GM19238 (cell line): Measurements from ENCODE around the gene SHISAL1.
"Not testable (repeated sequence)": the region's sequence is repeated elsewhere in the genome, so short reads cannot be mapped to it uniquely, and the experiment has no call there.

Experiments used
- DNase-seq: peaks from one replicate; pipeline ENCODE4 v3.0.0; 2011; ENCODE audit warnings: low spot score; ENCODE audit not compliant: insufficient read length

Gene SHISAL1

DNA sequence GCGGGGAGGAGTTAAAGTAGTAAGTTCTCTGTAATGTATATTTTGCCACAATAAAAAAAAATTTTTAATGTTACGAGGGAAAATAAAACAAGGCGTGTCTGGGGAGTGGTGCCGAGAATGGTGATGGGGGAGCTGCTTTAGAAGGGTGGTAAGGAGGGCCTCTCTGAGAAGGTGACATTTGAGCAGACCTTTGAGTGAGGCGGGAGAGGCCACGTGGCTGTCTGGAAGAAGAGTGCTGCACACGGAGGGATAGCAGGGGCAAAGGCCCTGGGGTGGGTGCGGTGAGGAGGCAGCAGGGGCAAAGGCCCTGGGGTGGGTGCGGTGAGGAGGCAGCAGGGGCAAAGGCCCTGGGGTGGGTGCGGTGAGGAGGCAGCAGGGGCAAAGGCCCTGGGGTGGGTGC is 10.4 kb downstream of the SHISAL1 start:
- DNase-seq = not testable (repeated sequence)

GRCh38 chr22:44301039-44301438 is 11.7 kb downstream of the SHISAL1 start:
- no peak for DNase-seq

DNA sequence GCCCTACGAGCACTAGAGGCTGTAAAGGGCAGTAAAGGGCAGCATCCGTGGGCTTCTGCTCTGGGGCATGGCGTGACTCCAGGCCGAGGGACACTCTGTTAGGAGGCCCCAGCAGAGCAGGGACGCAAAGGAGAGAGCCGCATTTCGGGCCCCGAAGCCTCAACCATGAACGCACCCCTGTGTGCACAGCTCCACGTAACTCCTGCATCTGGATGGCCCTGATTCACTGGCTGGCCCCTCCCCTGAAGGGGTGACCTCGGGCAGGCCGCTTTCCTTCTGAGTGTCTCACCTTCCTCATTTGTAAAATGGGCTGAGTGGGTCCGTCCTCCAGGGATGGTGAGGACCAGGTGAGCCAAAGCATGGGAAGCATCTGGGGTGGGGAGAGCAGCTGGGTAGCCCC is 13.6 kb downstream of the SHISAL1 start:
- DNase-seq = no peak

DNA sequence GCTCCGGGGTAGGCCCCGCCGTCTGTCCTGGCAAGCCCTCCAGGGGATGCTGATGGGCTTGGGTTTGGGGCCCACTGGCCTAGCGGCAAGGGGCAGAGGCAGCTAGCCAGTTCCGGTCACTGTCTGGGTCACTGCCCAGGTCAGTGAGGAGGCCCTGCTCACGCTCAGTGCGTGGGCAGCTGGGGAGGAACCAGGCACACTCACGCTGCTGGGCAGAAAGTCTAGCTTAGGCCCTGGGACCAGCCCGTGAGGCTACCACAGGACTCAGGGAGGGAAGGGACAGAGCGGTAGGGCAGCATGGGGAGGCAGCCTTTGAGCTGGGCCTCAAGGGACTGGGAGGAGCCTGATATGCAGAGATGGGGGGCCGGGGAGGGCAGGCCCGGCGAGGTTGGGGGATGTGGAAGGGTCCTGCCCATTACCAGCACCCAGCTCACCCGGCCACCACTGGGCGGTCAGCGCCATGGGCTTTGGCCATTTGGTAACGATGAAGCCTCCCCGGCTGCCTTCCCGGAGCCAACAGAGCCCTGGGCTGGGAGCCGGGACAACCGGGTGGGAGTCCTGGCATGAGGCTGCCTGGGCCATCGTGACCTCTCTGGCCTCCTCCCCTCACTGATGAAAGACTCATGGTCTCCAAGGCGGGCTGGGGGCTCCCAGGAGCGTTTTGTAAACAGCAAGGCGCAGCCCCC is 14.2 kb downstream of the SHISAL1 start:
- DNase-seq = no peak

DNA sequence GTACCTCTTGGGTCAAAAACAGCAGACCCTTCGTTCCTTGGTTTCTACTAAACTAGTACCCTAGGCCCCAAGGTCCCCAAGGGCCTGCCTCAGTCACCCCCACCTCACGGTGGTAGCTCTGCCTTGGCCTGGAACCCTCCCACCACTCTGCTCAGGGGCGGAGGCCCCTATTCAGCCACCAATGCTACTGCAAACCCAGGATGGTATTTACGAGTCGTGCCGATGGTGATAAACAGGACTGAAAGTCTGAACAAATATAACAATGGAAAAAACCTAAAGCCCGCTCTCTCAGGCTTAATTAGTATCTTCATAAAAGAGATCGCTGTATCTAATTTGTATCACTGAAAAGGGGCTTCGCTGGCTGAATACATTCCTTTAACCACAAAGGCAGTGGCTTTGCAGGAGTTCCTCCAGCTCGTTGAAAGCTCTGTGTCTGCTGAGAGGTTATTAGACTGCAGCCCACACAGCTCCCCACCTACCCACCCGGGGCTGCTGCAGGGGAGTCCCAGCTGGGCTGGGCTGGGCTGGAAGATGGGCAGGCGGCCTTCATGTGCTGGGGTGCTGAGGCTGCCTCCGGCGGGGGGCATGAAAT is 15.2 kb downstream of the SHISAL1 start:
- no peak for DNase-seq

DNA sequence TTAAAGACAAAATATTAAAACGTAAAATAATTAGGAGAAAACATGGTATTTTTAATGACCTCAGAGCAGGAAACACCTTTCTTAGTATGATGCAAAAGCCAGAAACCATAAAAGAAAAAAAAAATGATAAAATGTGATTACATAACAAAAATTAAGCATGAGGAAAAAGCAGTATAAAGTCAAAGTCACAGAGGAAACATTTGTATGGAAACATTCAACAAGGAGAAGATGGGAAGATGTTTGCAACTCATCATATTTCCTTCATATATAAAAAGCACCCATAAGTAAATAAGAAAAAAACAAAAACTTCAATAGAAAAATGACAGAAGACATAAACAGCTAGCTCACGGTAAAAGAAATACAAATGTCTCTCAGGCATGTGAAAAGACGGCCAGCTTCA is 17.3 kb downstream of the SHISAL1 start:
- no peak for DNase-seq

DNA sequence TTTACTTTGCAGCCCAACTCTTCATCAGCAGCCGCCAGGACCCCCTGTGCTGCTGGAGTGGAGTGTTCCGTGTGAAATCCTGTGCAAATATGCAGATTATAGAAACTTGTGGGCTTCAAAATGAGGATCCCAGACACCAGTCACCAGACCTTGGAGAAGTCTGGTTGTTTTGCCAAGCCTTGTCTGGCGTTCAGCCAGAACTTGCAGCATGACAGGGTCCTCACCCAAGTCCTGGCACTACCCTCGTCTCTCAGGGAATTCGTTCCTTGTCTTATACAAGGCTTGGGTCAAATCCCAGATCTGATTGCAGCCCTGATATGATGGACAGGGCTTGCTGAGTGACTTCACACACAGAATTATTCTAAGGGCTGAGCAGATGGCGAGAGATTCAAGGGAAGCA is 18.9 kb downstream of the SHISAL1 start:
- no peak for DNase-seq

GRCh38 chr22:44293034-44293433 is 19.7 kb downstream of the SHISAL1 start:
- DNase-seq = no peak

- DNase-seq = no peak
Observed at GRCh38 chr22:44292521-44292920, 20.2 kb downstream of the SHISAL1 start.

GRCh38 chr22:44291674-44292360 is 20.9 kb downstream of the SHISAL1 start:
- DNase-seq = no peak

GRCh38 chr22:44291265-44291664 is 21.5 kb downstream of the SHISAL1 start:
- no peak for DNase-seq

- no peak for DNase-seq
Observed at GRCh38 chr22:44289414-44290171, 23.2 kb downstream of the SHISAL1 start.

- no peak for DNase-seq
Observed at GRCh38 chr22:44288913-44289312, 23.8 kb downstream of the SHISAL1 start.

DNA sequence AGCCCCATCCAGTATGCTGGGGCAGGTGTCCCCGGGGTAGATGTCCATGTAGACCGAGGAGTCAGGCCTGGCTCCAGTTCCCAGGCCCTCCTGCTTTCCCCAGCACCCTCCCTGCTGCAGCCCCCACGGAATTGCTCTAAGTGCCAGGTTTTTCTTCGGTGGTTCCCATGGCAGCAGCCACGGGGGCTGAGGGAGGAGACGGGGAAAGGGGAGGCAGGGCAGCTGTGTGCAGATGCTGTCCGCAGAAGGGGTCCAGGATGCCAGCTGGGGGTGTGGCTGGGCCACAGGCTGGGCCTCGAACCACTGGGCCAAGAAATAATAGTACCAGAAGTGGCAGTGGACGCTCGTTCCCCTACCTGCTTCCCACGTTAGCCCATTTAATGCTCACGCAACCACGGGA is 25.0 kb downstream of the SHISAL1 start:
- DNase-seq = no peak

DNA sequence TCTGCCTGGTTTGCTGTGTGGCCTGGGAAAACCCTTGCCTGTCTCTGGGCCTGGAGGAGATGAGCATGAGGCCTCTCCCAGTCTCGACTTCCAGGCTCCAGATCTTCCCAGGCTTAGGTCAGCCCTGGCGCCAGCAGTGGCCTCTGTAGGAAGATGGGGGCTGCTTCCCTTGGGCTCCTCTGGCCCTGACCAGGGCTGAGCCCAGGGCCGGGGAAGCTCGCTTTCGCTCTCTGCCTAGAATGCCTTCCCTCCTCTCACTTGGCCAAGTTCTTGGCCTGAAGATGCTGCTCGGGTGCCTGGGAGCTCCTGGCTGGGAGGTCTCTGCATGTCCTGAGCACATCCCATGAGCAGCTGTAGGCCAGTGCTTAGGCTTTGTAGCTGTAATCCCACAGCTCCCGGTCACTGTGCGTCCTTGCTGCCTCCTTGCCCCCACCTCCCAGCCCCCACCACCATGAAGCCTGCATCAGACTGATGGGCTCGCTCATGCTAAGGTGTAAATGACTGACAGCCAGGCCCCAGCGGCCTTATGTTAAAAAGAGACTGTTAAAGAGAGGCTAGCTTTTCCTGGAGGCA is 25.5 kb downstream of the SHISAL1 start:
- no peak for DNase-seq

DNA sequence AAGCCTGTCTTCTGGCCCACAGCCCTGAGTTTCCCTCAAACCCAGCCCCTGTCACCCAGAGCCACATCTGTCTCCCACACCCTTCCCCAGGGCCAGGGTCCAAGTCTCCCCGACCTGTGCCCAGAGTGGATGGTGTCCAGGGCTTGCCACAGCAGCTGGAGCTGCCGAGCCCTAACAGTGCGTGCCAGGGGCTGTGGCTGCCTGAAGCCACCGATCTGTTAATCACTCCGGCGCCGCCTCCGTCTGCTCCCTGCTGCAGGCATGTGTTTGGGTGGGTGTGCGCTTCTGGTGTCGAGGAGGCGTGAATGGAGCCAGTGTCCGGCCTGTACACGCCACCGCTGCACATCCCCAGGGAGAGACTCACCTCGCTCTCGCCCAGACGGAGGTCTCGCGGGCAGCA is 26.1 kb downstream of the SHISAL1 start:
- no peak for DNase-seq

GRCh38 chr22:44284711-44285110 is 28.0 kb downstream of the SHISAL1 start:
- DNase-seq = no peak

- no peak for DNase-seq
Observed at GRCh38 chr22:44281768-44282637, 30.7 kb downstream of the SHISAL1 start.

- DNase-seq = no peak
Observed at GRCh38 chr22:44280665-44281188, 32.0 kb downstream of the SHISAL1 start.

GRCh38 chr22:44279069-44279360 is 33.7 kb downstream of the SHISAL1 start:
- DNase-seq = no peak
